Regular cardiac myocyte (primary cell): Measurements from ENCODE around the gene RSRC1. TPM values are rescaled to one million over a fixed set of nuclear protein-coding genes. Genes with fewer than 3 reads are reported as not detected.

Experiments used
- total RNA-seq: library from RNA; depleted of rRNA; stranded (reverse); fragments of >200 nt; gene quantifications from 2 replicates; pipeline ENCODE4 v1.2.3, GENCODE V29; 2014

RSRC1 gene, protein sequence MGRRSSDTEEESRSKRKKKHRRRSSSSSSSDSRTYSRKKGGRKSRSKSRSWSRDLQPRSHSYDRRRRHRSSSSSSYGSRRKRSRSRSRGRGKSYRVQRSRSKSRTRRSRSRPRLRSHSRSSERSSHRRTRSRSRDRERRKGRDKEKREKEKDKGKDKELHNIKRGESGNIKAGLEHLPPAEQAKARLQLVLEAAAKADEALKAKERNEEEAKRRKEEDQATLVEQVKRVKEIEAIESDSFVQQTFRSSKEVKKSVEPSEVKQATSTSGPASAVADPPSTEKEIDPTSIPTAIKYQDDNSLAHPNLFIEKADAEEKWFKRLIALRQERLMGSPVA
- 47.1 and 63.3 TPM in 2 replicates for total RNA-seq

DNA sequence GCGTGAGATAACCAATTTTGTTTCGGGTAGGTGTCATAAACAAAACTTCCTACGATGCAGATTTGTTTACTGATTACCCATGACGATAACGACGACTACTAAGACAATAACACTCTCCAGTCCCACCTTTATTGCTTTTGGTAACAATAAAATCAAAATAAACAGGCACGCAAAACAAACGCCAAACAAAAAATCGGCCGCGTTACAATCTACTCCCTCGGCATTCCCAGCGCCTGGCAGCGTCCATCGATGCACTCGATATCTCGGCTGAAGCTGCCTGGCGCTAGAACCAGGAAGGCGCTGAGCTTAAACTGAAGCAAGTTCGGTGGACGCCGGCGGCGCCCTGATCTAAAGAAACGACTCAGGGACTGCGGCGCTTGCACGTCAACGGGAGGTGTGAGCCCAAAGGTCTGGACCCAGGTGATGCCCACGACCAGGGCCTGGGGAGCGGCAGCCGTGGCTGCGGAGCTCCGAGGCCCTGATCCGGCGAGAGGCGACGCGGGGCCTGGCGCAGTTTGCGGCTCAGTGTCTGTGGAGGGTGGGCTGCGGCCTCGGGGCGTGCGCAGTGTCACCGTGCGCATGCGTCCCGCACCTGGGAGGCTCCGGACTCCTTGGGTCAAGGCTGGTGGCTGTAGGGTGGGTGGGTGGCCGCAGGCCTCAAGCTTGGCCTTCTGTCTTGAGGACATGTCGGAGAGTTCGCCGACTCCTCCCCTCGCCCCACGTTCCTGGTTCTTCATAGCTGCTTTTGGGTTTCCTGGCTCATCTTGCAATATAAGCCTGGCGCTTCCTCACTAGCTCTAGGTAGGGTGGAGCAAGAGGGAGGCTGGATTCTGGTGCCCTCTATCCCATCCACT, at the start of gene RSRC1:
Gene RSRC1, plus strand, starts transcription at position 286 of the 854 bp plus-strand sequence. CDS start 12,016 bp downstream, outside the sequence.

DNA sequence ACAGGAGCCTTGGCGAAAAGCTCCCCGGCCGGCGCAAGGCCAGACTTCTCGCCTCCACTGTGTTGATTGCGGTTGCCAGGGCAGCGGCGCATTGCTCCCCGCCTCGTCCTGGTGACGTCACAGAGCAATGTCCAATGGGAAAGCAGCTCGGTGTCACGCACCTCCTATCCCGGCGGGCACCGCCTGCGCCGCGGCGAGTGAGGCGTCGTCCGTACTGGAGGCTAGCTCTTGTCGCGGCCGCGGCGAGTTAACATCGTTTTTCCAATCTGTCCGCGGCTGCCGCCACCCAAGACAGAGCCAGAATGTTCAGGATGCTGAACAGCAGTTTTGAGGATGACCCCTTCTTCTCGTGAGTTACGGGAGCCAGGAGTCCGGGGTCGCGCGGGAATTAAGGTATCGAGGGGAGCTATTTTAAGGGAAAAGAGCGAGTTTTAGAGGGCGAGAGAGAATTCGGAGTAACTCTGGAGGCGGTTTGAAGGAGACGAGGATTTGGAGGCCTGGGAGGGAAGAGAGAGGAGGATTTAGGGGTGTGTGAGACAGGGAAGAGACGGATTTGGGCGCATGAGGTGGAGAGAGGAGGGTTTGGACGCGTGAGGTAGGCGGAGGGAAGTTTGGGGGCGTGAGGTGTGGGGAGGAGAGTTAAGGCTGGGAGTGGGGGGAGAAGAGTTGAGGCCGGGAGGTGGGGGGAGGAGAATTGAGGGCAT, 461.3 kb downstream of the RSRC1 start, which contains the start of gene MLF1:
Gene MLF1, plus strand, starts transcription at position 196 of the 704 bp plus-strand sequence. Its CDS starts 107 bp downstream, at position 303.

Other genes starting within 250 kb of the RSRC1 start
- gene SHOX2, start 3.7 kb upstream of the RSRC1 start, total RNA-seq: 3.1 and 3.9 TPM in 2 replicates